ENCODE results near the gene CNPPD1. TPM values are rescaled to one million over a fixed set of nuclear protein-coding genes. Genes with fewer than 3 reads are reported as not detected.

The CNPPD1 gene
- total RNA-seq, 2 experiments from 2014 or later, result 77.3 to 77.6 TPM

DNA sequence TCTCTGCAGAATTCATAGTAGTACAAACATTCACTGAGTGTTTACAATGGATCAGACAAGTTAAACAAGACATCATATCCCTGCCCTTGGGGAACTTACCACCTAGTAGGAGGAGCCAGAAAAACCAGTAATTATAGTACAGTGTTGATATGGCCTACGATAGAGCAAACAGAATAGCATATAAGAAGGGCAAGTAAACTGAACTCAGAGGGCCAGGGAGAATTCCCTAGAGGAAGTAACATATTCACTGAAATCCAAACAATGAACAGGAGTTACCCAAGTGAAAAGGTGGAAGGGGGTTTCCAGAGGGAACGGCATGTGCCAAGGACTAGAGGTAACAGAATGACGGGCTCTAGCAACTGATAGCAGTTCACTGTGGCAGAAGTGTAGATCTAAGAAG, 50.2 kb downstream of the CNPPD1 start:
- DNase-seq (no peak), ATAC-seq (ENCODE audit: low read depth) (no peak)
- POLR2A ChIA-PET, result no interaction called here
- Mint-ChIP-seq H3K27me3 (no peaks in the 10 kb centered on the region), H3K9me3 (no peaks in the 10 kb centered on the region), H3K36me3 (peaks cover 3% of the 10 kb centered on the region), H3K4me3 (no peak overlapping the region), H3K27ac (no peak overlapping the region), H3K4me1 (peaks cover 16% of the 10 kb centered on the region)

GRCh38 chr2:219125886-219126270, 50.8 kb downstream of the CNPPD1 start:
- ATAC-seq (ENCODE audit: low read depth), result no peak
- peaks cover 16% of the 10 kb centered on the region for H3K4me1 Mint-ChIP-seq
- no peak for DNase-seq
- H3K9me3 Mint-ChIP-seq, result no peaks in the 10 kb centered on the region
- POLR2A ChIA-PET, result no interaction called here
- H3K27ac Mint-ChIP-seq, result no peak overlapping the region
- peaks cover 3% of the 10 kb centered on the region for H3K36me3 Mint-ChIP-seq
- H3K27me3 Mint-ChIP-seq, result no peaks in the 10 kb centered on the region
- no peak overlapping the region for H3K4me3 Mint-ChIP-seq

DNA sequence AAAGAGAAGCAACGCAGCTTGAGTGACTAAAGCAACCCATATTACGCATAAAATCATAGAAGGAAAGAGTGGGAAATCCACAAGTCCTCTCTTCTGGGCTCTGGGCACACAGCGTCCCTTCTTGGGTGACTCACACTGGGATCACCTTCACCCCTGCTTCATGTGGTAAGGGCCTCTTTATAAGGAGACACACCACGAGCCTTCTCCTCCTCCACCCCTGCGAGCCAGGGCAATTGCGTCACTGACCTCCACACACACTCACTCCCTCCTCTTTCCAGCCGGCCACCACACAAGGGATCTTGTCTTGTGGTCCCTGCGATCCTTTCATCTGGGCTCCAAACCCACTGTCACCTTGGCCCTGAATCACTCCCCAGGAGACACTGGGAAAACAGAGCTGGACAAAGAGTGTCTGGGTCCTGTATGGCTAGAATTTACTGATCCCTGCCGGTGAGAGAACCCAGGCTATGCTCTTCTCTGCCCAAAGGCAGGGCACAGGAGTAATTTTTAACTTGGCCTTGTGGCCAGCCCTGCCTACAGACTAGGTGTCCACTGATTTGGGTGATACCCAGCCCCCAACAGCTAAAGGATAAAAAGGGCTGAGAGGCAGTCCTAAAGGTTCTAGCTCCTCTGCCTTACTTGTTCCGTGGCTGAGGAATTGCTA, 51.4 kb downstream of the CNPPD1 start:
- DNase-seq, result no peak
- H3K27me3 Mint-ChIP-seq, result no peaks in the 10 kb centered on the region

DNA sequence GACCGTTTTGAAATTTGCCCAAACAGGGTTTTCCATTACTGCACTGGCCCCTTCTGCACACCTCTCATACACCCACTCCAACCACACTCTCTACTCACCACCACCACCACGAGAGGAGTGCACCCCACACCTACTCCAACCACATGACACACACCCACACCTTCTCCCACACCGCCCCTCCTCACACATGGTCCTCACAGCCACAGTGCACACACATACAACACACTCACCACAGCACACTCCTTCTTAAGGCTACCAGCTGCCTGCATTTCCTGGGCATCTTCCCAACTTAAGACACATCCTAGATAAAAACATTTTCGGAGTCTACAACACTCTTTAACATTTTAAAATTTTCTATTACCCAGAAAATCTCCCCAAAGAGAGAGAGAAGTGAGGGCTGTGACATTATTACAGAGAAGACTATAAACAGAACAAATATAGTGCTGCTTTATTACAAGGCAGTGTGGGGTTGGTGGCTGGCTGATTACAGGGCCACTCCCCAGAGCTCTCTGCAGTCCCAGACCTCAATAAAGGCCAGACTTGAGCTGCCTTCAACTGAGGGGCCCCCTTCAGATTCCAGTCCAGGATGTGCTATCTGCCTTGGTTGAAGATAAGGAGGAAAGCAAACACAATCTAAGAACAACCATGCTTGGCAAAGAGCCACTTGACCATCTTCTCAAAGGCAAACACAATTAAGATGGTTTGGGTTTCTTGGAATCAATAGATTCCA, 52.2 kb downstream of the CNPPD1 start:
- DNase-seq (no peak), ATAC-seq (ENCODE audit: low read depth) (peak; percentile 68)
- Mint-ChIP-seq H3K27ac (no peak overlapping the region), H3K36me3 (peaks cover 3% of the 10 kb centered on the region), H3K27me3 (no peaks in the 10 kb centered on the region), H3K4me1 (peaks cover 16% of the 10 kb centered on the region), H3K4me3 (no peak overlapping the region), H3K9me3 (no peaks in the 10 kb centered on the region)
- POLR2A ChIA-PET, result no interaction called here

More for the DNA sequence above, 51.4 kb downstream of the CNPPD1 start:
- ATAC-seq (ENCODE audit: low read depth), result no peak
- no peak overlapping the region for H3K4me3 Mint-ChIP-seq
- POLR2A ChIA-PET, result no interaction called here
- H3K9me3 Mint-ChIP-seq, result no peaks in the 10 kb centered on the region
- peaks cover 3% of the 10 kb centered on the region for H3K36me3 Mint-ChIP-seq
- no peak overlapping the region for H3K27ac Mint-ChIP-seq
- H3K4me1 Mint-ChIP-seq, result peaks cover 16% of the 10 kb centered on the region

DNA sequence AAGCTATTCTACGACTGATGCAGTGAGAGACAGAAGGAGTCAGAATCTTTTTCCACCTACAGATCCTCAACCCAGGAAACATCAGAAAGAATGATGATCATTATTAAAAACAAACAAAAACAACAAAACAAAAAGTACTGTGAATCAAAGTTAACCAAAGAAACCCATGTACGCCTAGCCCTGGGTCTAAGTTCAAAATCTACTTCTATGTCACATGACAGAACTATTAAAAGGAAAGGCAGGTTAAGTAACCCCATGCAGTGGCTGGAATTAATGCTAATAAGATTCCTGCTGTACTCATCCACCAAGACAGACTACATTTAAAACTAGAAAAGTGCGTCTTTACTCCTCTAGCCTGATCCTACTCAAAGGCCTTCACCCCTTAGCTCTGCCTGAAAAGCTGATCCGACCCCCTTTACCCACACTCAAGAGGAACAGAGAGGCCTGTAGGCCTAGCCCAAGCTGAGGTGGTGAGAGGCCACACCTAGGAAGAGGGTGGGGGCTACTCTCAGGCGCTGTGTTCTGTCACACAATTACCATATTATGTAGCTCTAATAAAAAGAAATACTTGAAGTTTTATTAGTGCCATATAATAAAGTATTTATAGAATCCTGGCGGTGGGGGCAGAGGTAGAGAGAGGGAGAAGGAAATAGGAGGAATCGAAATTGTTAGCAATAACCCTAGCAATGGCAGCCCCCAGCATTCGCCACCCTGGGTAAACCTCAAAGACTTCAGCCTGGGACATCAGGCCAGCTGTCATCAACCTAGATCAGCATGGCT, 53.2 kb downstream of the CNPPD1 start:
- H3K27me3 Mint-ChIP-seq, result no peaks in the 10 kb centered on the region
- DNase-seq, result no peak
- H3K4me3 Mint-ChIP-seq, result no peak overlapping the region
- no peak overlapping the region for H3K27ac Mint-ChIP-seq
- peaks cover 13% of the 10 kb centered on the region for H3K4me1 Mint-ChIP-seq
- peaks cover 3% of the 10 kb centered on the region for H3K36me3 Mint-ChIP-seq
- no peaks in the 10 kb centered on the region for H3K9me3 Mint-ChIP-seq
- no peak for ATAC-seq (ENCODE audit: low read depth)
- POLR2A ChIA-PET, result no interaction called here

DNA sequence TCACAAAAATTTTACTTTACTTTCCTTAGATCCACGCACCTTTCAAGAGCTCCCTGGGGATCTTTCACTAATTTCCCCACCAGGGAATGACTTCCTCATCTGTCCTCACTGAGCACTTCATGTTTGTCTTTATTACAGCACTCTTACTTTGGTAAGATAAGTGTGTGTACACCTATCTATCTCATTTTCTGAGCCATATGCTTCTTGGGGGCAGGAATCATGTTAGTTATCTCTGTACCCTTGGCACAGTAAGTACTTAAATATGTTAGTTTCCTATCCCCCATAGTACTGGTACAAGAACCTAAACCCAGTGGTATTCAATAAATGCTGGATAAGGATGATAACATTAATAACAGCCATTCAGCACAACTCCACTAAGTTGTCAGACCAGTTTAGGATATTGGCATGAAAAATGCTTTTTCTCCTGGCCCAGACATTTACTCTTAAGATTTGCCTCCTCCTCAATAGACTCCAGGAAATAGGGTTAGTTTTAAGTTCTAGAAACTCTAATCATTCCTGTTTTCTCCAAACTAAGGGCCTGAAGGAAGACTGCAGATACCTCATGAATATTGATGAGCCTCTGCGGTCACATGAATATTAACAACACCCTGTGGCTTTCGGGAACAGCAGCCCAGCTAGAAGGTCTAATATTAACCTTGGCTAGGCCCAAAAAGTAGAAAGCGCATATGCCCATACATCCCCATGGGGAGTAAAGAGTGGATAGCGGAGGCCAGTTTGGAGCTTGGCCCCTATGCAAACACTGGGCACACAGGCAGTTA, 54.3 kb downstream of the CNPPD1 start:
- H3K27me3 Mint-ChIP-seq, result no peaks in the 10 kb centered on the region
- DNase-seq, result no peak
- no peak overlapping the region for H3K27ac Mint-ChIP-seq
- ATAC-seq (ENCODE audit: low read depth), result no peak
- POLR2A ChIA-PET, result no interaction called here
- H3K4me1 Mint-ChIP-seq, result peaks cover 11% of the 10 kb centered on the region
- H3K36me3 Mint-ChIP-seq, result peaks cover 3% of the 10 kb centered on the region
- no peaks in the 10 kb centered on the region for H3K9me3 Mint-ChIP-seq
- no peak overlapping the region for H3K4me3 Mint-ChIP-seq

Other genes with a start within 250 kb of the CNPPD1 start
- gene CDK5R2, start 217.3 kb downstream of the CNPPD1 start, total RNA-seq, result not detected
- gene FEV, start 191.7 kb downstream of the CNPPD1 start, total RNA-seq, result not detected
- not detected for gene CRYBA2, start 183.5 kb downstream of the CNPPD1 start, total RNA-seq
- not detected for gene CFAP65, start 135.4 kb downstream of the CNPPD1 start, total RNA-seq
- not detected for gene IHH, start 116.0 kb downstream of the CNPPD1 start, total RNA-seq
- 10 to 100 TPM; 16.7 to 17.1 TPM for gene NHEJ1, start 16.1 kb downstream of the CNPPD1 start, total RNA-seq
- 1 to 10 TPM; 4.4 to 4.7 TPM for gene SLC23A3, start 6.9 kb downstream of the CNPPD1 start, total RNA-seq
- gene RETREG2, start 1.4 kb upstream of the CNPPD1 start, total RNA-seq, result 100 to 1,000 TPM; 129 TPM
- gene ZFAND2B, start 29.9 kb upstream of the CNPPD1 start, total RNA-seq, result 10 to 100 TPM; 68.1 to 69.8 TPM
- 10 to 100 TPM; 13.1 to 14.3 TPM for gene ABCB6, start 42.0 kb upstream of the CNPPD1 start, total RNA-seq
- 10 to 100 TPM; 56.0 to 62.1 TPM for gene ATG9A, start 52.7 kb upstream of the CNPPD1 start, total RNA-seq
- 100 to 1,000 TPM; 170 to 177 TPM for gene ANKZF1, start 52.9 kb upstream of the CNPPD1 start, total RNA-seq
- 1 to 10 TPM; 3.3 to 4.1 TPM for gene GLB1L, start 68.5 kb upstream of the CNPPD1 start, total RNA-seq
- 10 to 100 TPM; 34.0 to 36.0 TPM for gene STK16, start 68.6 kb upstream of the CNPPD1 start, total RNA-seq
- not detected for gene TUBA4B, start 76.3 kb upstream of the CNPPD1 start, total RNA-seq
- 100 to 1,000 TPM; 237 to 266 TPM for gene TUBA4A, start 77.0 kb upstream of the CNPPD1 start, total RNA-seq
- 10 to 100 TPM; 65.9 to 67.5 TPM for gene DNAJB2, start 102.4 kb upstream of the CNPPD1 start, total RNA-seq
- not detected for gene PTPRN, start 132.5 kb upstream of the CNPPD1 start, total RNA-seq
- not detected for gene RESP18, start 155.8 kb upstream of the CNPPD1 start, total RNA-seq
- gene DNPEP, start 211.0 kb upstream of the CNPPD1 start, total RNA-seq, result 10 to 100 TPM; 63.2 to 69.0 TPM
- gene DES, start 241.5 kb upstream of the CNPPD1 start, total RNA-seq, result not detected

Data from activated naive CD8-positive, alpha-beta T cell treated with anti-CD3 and anti-CD28 coated beads, Interleukin-2, amount 10 ng/mL, durations not matched to agents 7 days and 5 days (primary cell).